IMR-90 (cell line): ENCODE results near the gene ANTXR2. TPM values are rescaled to one million over a fixed set of nuclear protein-coding genes. Genes with fewer than 3 reads are reported as not detected.
A peak's percentile ranks its signal among the peaks of the same experiment; 100 is the strongest.

Source experiments
- ATAC-seq: fragments of 200-7000 bp; cut with Tn5 transposase; 2 replicates; pipeline ENCODE4 v1.9.1; 2020; ENCODE audit warnings: low read depth, mild to moderate bottlenecking, moderate library complexity
- BruUV-seq: library from RNA; stranded (reverse); fragments of 400-500 nt; replicated peaks from 2 replicates; lab custom pipeline; 2021; lab: Mats Ljungman, UMichigan
- CTCF ChIA-PET: fragments of 300-600 bp; formaldehyde crosslinking; extraction: SDS; loops from one replicate; lab custom pipeline; 2021; ENCODE audit warnings: antibody characterized with exemption; lab: Yijun Ruan, JAX
- POLR2A ChIA-PET: fragments of 300-600 bp; sonication (Branson Sonifier 250); formaldehyde crosslinking; loops from one replicate; lab custom pipeline; 2022; ENCODE audit warnings: antibody characterized with exemption; ENCODE audit not compliant: unreplicated experiment; lab: Charles Lee
- DNase-seq: peaks from one replicate; pipeline ENCODE4 v3.0.0; 2013
- H2AFZ ChIP-seq: replicated peaks from 2 replicates; pipeline ENCODE3; 2013; ENCODE audit warnings: low read length, mild to moderate bottlenecking; ENCODE audit not compliant: poor library complexity
- H2AK5ac ChIP-seq: 2 replicates; pipeline ENCODE4 v1.6.1; 2013; ENCODE audit warnings: low read depth, low read length, inconsistent platforms
- H2AK9ac ChIP-seq: replicated peaks from 2 replicates; pipeline ENCODE3; 2013; ENCODE audit warnings: mild to moderate bottlenecking, low read depth, low read length, moderate library complexity; ENCODE audit not compliant: poor library complexity
- H2BK120ac ChIP-seq: 2 replicates; pipeline ENCODE4 v1.6.1; 2013; ENCODE audit warnings: low read depth, low read length, inconsistent platforms
- H2BK15ac ChIP-seq: 3 replicates; pipeline ENCODE4 v1.6.1; 2013; ENCODE audit warnings: low read depth, low read length, inconsistent platforms
- H2BK20ac ChIP-seq: 2 replicates; pipeline ENCODE4 v1.6.1; 2013; ENCODE audit warnings: low read depth, mild to moderate bottlenecking, inconsistent platforms, low read length, moderate library complexity
- H2BK5ac ChIP-seq: 2 replicates; pipeline ENCODE4 v1.6.1; 2013; ENCODE audit warnings: mild to moderate bottlenecking, low read depth, low read length, inconsistent platforms; ENCODE audit not compliant: poor library complexity, severe bottlenecking
- H3K14ac ChIP-seq: replicated peaks from 2 replicates; pipeline ENCODE4 v1.6.1; 2013; ENCODE audit warnings: low read depth, low read length, inconsistent platforms
- H3K18ac ChIP-seq: 2 replicates; pipeline ENCODE4 v1.6.1; 2013; ENCODE audit warnings: low read depth, low read length, control low read depth
- H3K23ac ChIP-seq: 2 replicates; pipeline ENCODE4 v1.6.1; 2013; ENCODE audit warnings: low read depth, low read length, inconsistent platforms
- H3K27ac ChIP-seq: 2 replicates; pipeline ENCODE4 v1.5.1; 2013; ENCODE audit warnings: mild to moderate bottlenecking, control low read depth, low read length; ENCODE audit not compliant: insufficient read depth
- H3K27me3 ChIP-seq: 2 replicates; pipeline ENCODE4 v1.6.1; 2013; ENCODE audit warnings: low read length; ENCODE audit not compliant: control insufficient read depth, insufficient read depth
- H3K36me3 ChIP-seq: 2 replicates; pipeline ENCODE4 v1.6.1; 2013; ENCODE audit warnings: low read length, mixed read lengths; ENCODE audit not compliant: control insufficient read depth, insufficient read depth
- H3K4ac ChIP-seq: 2 replicates; pipeline ENCODE4 v1.6.1; 2013; ENCODE audit warnings: low read depth, low read length, inconsistent platforms
- H3K4me1 ChIP-seq: 2 replicates; pipeline ENCODE4 v1.6.1; 2013; ENCODE audit warnings: low read length, mixed read lengths; ENCODE audit not compliant: control insufficient read depth, insufficient read depth
- H3K4me2 ChIP-seq: 2 replicates; pipeline ENCODE4 v1.6.1; 2013; ENCODE audit warnings: low read depth, mild to moderate bottlenecking, control low read depth, low read length, moderate library complexity
- H3K4me3 ChIP-seq: 2 replicates; pipeline ENCODE4 v1.5.1; 2013; ENCODE audit warnings: low read depth, mild to moderate bottlenecking, control low read depth, low read length, moderate library complexity; ENCODE audit not compliant: insufficient read depth
- H3K56ac ChIP-seq: 2 replicates; pipeline ENCODE4 v1.6.1; 2013; ENCODE audit warnings: low read length, inconsistent platforms; ENCODE audit not compliant: insufficient read depth; ENCODE audit errors: extremely low read depth
- H3K79me1 ChIP-seq, 2 experiments: 2 replicates each; pipeline ENCODE4 v1.6.1; 2013; ENCODE audit warnings: low read length in 2 of 2, inconsistent platforms in 1 of 2, low read depth in 1 of 2
- H3K9ac ChIP-seq: 2 replicates; pipeline ENCODE4 v1.6.1; 2013; ENCODE audit warnings: low read depth, low read length, control low read depth
- H3K9me1 ChIP-seq: 2 replicates; pipeline ENCODE4 v1.6.1; 2013; ENCODE audit warnings: low read length, inconsistent platforms; ENCODE audit not compliant: insufficient read depth
- H3K9me3 ChIP-seq: 2 replicates; pipeline ENCODE4 v1.6.1; 2013; ENCODE audit warnings: low read length; ENCODE audit not compliant: control insufficient read depth, insufficient read depth
- H4K20me1 ChIP-seq: 2 replicates; pipeline ENCODE4 v1.6.1; 2013; ENCODE audit warnings: low read length, inconsistent platforms; ENCODE audit not compliant: insufficient read depth
- H4K5ac ChIP-seq: 2 replicates; pipeline ENCODE4 v1.6.1; 2013; ENCODE audit warnings: mild to moderate bottlenecking, low read depth, low read length, control low read depth
- H4K8ac ChIP-seq, 2 experiments: 2 replicates each; pipeline ENCODE4 v1.6.1; 2013; ENCODE audit warnings: low read depth in 2 of 2, low read length in 2 of 2, control low read depth in 1 of 2, inconsistent platforms in 1 of 2
- H4K91ac ChIP-seq: 2 replicates; pipeline ENCODE4 v1.6.1; 2013; ENCODE audit warnings: low read depth, low read length, inconsistent platforms; ENCODE audit not compliant: insufficient read depth
- BHLHE40 ChIP-seq: fragments of 150-350 bp; IDR thresholded peaks from 2 replicates; pipeline ENCODE4 v1.6.1; 2016; ENCODE audit warnings: mild to moderate bottlenecking, low read depth, low read length
- CEBPB ChIP-seq: IDR thresholded peaks from 2 replicates; pipeline ENCODE4 v1.6.1; 2012; ENCODE audit warnings: low read depth, low read length, improper control_type of control experiment
- CHD1 ChIP-seq: IDR thresholded peaks from 2 replicates; pipeline ENCODE4 v1.6.1; 2012; ENCODE audit warnings: low read depth, low read length, improper control_type of control experiment
- FOS ChIP-seq: fragments of 150-350 bp; IDR thresholded peaks from 2 replicates; pipeline ENCODE4 v1.6.1; 2016; ENCODE audit warnings: low read depth, low read length
- MAZ ChIP-seq: IDR thresholded peaks from 2 replicates; pipeline ENCODE4 v1.6.1; 2012; ENCODE audit warnings: low read depth, mild to moderate bottlenecking, low read length, improper control_type of control experiment, moderate library complexity, borderline replicate concordance
- MXI1 ChIP-seq: IDR thresholded peaks from 2 replicates; pipeline ENCODE4 v1.6.1; 2012; ENCODE audit warnings: low read depth, mild to moderate bottlenecking, low read length, moderate library complexity, borderline replicate concordance
- POLR2A ChIP-seq: IDR thresholded peaks from 2 replicates; pipeline ENCODE4 v1.6.1; 2012; ENCODE audit warnings: mild to moderate bottlenecking, low read depth, low read length
- RAD21 ChIP-seq: IDR thresholded peaks from 2 replicates; pipeline ENCODE4 v1.6.1; 2012; ENCODE audit warnings: low read length, improper control_type of control experiment
- RFX5 ChIP-seq: IDR thresholded peaks from 2 replicates; pipeline ENCODE4 v1.8.0; 2012; ENCODE audit warnings: low read depth, mild to moderate bottlenecking, low read length, moderate library complexity
- WGBS, 2 experiments: methylation state at CpG; one replicate each; pipeline versions ENCODE4 v1.1.5 to v1.1.7; 2013; ENCODE audit warnings: missing lambda C conversion rate in 2 of 2; ENCODE audit not compliant: insufficient read length in 1 of 2; ENCODE audit errors: extremely low coverage in 2 of 2; 5-methylcytosine and 5-hydroxymethylcytosine counted together
- dilution Hi-C: fragments of 300-500 bp; cut with HindIII; formaldehyde crosslinking; loops from one replicate; pipeline ENCODE4 v1.14.3; 2018; ENCODE audit warnings: low sequenced_read_pairs; ENCODE audit not compliant: unreplicated experiment
- in situ Hi-C: fragments of 300-500 bp; cut with MboI; formaldehyde crosslinking; loops from 3 replicates; pipeline ENCODE4 v1.14.3; 2019; ENCODE audit warnings: low sequenced_read_pairs, inconsistent platforms, mixed read lengths
- intact Hi-C: fragments of 100-400 bp; cut with micrococcal nuclease; formaldehyde crosslinking; loops from 2 replicates; pipeline ENCODE4 v1.10.0; 2022
- polyA plus RNA-seq, 3 experiments: library from polyadenylated mRNA; depleted of rRNA; stranded (reverse); fragments of >200 nt; gene quantifications; 2 replicates each; pipeline ENCODE4 v1.2.3, GENCODE V29; 2012; ENCODE audit warnings: low replicate concordance in 1 of 3
- total RNA-seq: library from RNA; depleted of rRNA; stranded (reverse); fragments of >200 nt; gene quantifications from 2 replicates; pipeline ENCODE4 v1.2.3, GENCODE V29; 2012
- TF ChIP-seq, protein P1 (sequence below): fragments of 150-350 bp; IDR thresholded peaks from 2 replicates; pipeline ENCODE4 v1.6.1; 2016; ENCODE audit warnings: low read depth, mild to moderate bottlenecking, low read length, moderate library complexity, borderline replicate concordance
- TF ChIP-seq, protein P2 (sequence below): fragments of 150-350 bp; IDR thresholded peaks from 2 replicates; pipeline ENCODE4 v1.6.1; 2017; ENCODE audit warnings: mild to moderate bottlenecking, antibody characterized with exemption, low read length, low read depth

Gene ANTXR2
- total and polyA plus RNA-seq, 2 of the 4 experiments (the other 2 are of a cell fraction): 46.8 to 88.5 TPM

DNA sequence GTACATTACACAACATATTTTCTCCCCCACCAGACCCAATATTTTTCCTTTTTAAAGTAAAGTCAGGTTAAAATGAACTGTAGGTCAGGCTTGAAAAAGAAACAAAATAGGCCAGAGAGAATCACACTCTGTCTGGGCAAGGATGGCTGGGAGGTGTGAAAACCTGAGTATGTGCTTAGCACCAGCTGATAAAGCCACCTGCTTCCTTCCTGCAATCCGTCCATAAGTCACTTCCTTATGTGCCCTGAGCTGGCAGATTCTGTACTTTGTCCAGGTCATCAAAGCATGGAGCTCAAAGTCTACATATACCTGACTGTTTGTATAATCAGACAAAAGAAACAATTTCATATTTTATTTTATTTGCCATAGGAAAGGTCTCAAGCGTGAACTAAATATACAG, 37.7 kb downstream of the ANTXR2 start:
- peaks cover 2% of the 10 kb centered on the region; the same call in 1 of the 2 replicates for H3K9me1 ChIP-seq
- TF ChIP-seq MXI1: no peak
- TF ChIP-seq RAD21: no peak
- TF ChIP-seq CHD1: no peak
- no peak for TF ChIP-seq CEBPB
- no peak for TF ChIP-seq MAZ
- TF ChIP-seq, protein P1, sequence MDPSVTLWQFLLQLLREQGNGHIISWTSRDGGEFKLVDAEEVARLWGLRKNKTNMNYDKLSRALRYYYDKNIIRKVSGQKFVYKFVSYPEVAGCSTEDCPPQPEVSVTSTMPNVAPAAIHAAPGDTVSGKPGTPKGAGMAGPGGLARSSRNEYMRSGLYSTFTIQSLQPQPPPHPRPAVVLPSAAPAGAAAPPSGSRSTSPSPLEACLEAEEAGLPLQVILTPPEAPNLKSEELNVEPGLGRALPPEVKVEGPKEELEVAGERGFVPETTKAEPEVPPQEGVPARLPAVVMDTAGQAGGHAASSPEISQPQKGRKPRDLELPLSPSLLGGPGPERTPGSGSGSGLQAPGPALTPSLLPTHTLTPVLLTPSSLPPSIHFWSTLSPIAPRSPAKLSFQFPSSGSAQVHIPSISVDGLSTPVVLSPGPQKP: no peak
- TF ChIP-seq, protein P2, sequence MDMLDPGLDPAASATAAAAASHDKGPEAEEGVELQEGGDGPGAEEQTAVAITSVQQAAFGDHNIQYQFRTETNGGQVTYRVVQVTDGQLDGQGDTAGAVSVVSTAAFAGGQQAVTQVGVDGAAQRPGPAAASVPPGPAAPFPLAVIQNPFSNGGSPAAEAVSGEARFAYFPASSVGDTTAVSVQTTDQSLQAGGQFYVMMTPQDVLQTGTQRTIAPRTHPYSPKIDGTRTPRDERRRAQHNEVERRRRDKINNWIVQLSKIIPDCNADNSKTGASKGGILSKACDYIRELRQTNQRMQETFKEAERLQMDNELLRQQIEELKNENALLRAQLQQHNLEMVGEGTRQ: no peak
- no peak for TF ChIP-seq RFX5
- no peak for TF ChIP-seq FOS
- TF ChIP-seq POLR2A: no peak
- TF ChIP-seq BHLHE40: no peak
- H3K36me3 ChIP-seq: peaks cover 14% of the 10 kb centered on the region
- intact Hi-C loops: no loop called here
- no peak overlapping the region for H4K5ac ChIP-seq
- H3K4me2 ChIP-seq: no peak overlapping the region
- H3K4me3 ChIP-seq: no peak overlapping the region
- no peak overlapping the region for H4K91ac ChIP-seq
- in situ Hi-C loops: no loop called here
- ChIA-PET POLR2A (no interaction called here), CTCF (interaction anchor here (0.7 to 1.5 kb wide), 3 partner anchors 10 to 1218 kb away, joined by 3 to 6 read pairs (median 4); no protein-coding TSS in a partner anchor)
- peaks cover 17 to 31% of the 10 kb centered on the region in 2 experiments for H3K79me1 ChIP-seq
- H3K23ac ChIP-seq: peak overlapping the region; percentile 2; the same call in 1 of the 2 replicates
- no peak overlapping the region for H2BK20ac ChIP-seq
- no peak overlapping the region; the same call in 1 of the 2 replicates for H3K4ac ChIP-seq
- H2AK9ac ChIP-seq: no peak overlapping the region
- H3K4me1 ChIP-seq: no peaks in the 10 kb centered on the region
- no peaks in the 10 kb centered on the region; the same call in 1 of the 2 replicates for H4K20me1 ChIP-seq
- H2BK120ac ChIP-seq: no peak overlapping the region
- H2AK5ac ChIP-seq: no peak overlapping the region
- no CpG with 5 or more reads among the region's 2 CpGs for WGBS, 2 experiments
- no peak overlapping the region for H3K14ac ChIP-seq
- no peaks in the 10 kb centered on the region for H3K9me3 ChIP-seq
- H3K27me3 ChIP-seq: no peaks in the 10 kb centered on the region
- no peak overlapping the region for H3K27ac ChIP-seq
- H2AFZ ChIP-seq: no peak overlapping the region
- H3K9ac ChIP-seq: no peak overlapping the region
- BruUV-seq: no TSS peak
- no peak for ATAC-seq
- H2BK15ac ChIP-seq: no peak overlapping the region
- H4K8ac ChIP-seq: no peak overlapping the region
- H2BK5ac ChIP-seq: no peak overlapping the region
- dilution Hi-C loops: no loop called here
- H3K56ac ChIP-seq: no peak overlapping the region
- H3K18ac ChIP-seq: no peak overlapping the region
- no peak for DNase-seq
